Stimulated activated CD8-positive, alpha-beta memory T cell treated with anti-CD3 and anti-CD28 coated beads, Interleukin-12 subunit alpha, Interleukin-12 subunit beta, amount 100 ng/mL, for 4 hours (primary cell): Measurements from ENCODE around the gene CTXND1.

ENCODE experiments used
- DNase-seq: peaks from one replicate; pipeline ENCODE4 v3.0.0-alpha.2; 2020; ENCODE audit warnings: low read depth

CTXND1 gene

DNA sequence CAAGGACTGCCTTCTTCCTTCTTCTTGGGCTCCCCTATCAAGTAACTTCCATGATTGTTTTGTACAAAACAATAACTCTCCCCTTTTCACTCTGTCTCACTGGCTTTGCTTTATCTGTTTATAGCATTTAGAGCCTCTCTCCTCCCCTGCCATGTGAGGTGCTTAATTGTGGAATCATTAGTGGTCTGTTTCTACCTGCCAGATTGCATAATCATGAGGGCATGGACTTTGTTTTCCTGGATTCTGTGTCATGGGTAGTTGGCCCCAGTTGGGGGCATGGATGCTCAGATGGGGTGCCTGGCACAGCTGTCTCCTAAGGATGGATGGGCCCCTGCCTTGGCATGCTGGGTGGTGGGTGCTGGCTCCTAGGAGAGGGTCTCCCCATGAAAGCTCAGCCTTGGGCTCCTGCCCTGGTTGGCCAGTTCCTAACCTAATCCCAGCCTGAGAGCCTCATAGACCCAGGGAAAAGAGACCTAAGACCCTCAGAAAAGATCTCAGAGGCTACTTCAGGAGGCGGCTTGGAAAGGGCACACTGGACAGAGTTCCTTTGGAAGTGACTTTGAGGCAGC is 8.0 kb upstream of the CTXND1 start:
- no peak for DNase-seq

DNA sequence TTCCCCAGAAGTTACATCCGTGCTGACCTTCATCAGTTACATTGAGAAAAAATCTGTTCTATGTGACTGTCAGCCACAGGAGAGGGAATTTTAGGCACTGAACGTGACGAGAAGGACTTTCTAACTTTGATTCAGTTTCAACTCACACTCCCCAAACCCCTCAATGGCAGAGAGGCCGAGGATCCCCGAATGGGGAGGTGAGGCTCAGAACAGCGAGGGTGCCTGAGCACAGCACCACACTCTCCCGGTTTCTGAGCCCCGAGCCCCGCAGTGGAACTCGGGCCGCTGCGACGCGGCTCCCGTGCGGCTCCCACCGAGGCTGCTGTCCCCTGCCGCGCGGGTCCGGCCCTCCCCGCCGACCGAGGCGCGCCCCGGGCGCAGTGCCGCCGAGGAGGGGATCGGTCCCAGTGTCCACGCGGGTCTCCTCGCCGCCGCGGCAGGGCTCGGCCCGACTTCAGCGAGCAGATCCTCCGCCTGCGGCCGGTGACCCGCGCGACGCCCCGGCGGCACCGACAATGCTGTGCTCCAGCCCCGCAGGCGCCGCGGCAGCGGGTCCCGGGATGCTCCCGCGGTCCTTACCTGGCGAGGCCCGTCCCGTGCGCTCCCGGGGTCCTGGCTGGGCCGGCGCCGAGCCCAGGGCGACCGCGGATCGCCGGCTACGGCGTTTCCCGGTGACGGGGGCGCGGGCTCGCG is 439 bp downstream of the CTXND1 start:
- no peak for DNase-seq

DNA sequence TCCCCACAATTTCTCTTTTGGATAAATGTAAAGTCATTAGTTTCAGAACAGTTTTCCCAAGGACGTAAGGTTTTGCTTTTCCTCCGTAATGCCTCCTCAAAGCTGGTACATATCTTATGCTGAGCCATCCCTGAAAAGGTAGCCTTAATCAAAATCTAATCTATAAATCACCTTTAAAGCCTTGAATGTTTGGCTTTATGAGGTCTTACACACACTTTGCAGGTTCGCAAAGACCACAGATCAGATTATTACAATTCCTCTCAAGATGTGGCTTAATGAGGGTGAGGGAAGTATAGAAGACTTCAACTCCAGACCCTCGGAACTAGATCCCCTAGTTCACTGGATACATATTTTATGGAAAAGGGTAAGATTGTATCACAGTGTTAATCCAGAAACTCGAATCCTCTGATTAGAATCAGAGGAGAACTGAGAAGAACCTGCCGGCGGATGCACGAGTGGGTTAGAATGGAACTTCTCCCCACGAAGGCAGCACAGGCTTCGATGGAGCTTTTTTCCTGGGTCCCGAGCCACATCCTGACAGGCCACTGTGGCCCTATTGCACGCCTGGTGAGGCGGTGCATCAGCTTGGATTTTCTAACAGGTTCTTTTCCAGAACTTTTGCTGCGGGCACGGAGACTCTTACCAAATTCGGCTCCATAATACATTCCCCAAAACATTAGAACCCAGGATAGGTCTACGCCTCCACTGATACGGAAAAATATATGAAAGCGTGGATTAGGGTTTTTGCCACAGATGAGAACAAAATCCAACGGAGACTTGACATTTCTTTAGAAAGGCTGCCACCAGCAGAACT is 1.2 kb downstream of the CTXND1 start:
- DNase-seq: no peak

DNA sequence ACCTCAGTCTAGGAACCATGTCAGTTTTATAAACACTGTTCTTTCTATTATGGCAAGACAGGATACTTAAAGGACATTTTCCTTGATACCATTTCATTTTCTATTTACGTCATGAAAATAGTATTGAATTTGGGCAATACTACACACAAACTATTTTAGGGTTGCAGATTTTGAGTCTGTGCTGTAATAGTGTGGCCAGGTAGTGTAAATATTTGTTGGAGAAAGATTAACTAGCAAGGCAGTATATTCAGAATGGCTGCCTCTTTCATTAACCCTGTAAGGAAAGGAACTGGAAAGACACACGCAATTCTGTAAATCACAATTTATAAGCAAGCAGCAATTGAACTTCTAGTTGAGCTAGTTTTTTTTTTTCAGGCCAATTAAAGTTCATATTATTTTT is 2.0 kb downstream of the CTXND1 start:
- DNase-seq: no peak

DNA sequence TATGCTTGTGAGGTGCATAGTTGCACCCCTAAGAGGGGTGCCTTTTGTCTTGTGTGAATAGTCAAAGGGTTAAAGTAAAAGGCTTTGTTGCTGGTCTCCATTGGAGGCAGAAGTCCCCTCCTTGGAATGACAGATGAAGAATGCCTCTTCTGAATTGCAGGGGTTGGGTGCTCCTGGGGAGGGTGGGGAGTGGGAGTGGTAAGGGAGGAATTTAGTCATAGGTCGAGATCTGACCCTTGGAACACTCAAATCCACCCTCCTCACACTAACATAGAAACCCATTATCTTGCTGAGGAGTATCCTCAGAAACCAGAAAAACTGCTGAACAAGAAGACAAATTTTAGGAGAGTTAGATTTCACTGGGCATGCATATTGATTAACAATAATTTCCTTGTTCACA is 4.7 kb downstream of the CTXND1 start:
- no peak for DNase-seq

DNA sequence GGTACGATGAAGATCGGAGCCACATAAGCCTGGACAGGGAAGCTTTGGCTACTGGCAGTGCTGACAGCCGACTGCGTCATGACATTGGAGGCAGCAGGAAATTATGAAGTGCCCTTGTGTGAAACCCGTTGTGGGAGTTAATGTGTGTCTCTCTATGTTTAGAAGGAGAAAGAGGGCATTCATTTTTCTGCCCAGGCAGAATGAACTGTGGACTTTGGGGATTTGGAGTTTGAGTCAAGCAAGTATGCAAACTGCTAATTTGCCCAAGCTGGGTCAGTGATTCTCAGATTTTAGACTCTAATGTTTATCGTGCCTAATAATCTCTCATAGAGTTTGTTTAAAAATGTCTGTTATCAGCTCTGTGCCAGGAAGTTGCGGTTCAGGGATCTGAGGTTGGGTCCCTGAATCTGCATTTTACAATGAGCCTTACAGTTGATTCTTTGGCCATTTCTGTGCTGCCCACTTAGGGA is 5.6 kb downstream of the CTXND1 start:
- DNase-seq: no peak

DNA sequence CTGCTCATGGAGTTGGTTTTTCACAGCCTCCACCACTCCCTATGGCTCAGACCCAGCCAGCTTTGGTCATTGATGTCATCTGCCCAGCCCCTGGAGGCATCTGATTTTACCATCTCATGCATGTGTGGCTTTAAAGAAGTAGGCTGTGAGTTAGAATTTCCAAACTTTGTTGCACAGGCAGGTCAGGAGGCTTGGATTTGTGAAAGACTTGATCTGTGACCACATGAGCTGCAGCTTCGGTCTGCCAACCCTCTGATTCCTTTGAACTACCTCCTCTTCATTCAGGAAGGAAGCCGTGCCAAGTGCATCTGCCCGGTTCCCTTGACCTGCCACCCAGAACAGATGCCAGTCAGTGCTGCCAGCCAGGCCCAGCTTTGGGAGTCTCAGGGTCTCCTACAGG is 9.2 kb downstream of the CTXND1 start:
- DNase-seq: no peak

DNA sequence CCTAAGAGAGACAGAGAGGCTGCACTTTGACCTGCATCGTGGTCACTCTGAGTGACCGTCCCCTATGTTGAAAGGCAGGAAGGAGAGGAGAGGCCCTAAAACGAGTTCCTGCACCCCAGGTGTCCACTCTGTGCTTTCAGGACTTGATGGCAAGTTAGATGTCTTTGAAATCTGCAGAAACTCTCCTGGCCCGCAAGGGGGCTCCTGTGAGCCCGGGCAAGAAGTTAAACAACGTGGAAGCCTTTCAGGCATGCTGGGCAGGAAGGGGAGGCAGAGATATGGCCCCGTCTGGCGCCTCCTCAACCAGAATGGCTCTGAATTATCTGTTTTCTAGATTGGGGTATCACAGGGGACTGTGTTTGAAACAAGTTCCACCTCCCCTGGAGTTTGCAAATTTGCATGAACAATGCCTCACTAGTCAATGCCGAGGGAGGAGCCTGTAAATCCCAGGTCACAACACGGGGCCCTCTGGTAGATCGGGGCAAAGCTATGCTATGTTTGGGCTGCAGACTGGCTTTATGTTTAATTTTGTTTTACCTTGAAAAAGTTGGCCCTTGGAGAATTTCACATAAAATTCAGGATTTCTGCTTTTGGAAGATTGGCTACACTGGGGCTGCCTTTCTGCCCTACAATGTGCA is 9.8 kb downstream of the CTXND1 start:
- DNase-seq: no peak

DNA sequence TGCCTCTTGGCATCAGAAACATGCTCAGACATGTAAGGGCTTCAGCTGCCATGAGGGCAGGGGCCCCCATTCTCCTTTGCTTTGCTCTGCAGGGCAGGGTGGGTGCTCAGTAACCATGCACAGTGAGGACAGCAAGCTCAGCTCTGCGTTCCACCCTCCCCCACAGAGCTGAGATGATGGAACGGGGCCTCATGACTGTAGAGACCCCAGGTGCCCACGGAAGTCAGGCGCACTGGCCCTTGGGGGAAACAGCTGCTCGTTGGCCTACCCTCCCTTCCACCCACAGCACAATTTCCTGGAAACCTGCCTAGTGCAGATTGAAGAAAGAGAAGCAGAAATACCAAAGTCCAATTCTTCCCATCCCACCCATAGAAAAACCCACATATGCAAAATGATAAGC is 10.5 kb downstream of the CTXND1 start:
- no peak for DNase-seq

DNA sequence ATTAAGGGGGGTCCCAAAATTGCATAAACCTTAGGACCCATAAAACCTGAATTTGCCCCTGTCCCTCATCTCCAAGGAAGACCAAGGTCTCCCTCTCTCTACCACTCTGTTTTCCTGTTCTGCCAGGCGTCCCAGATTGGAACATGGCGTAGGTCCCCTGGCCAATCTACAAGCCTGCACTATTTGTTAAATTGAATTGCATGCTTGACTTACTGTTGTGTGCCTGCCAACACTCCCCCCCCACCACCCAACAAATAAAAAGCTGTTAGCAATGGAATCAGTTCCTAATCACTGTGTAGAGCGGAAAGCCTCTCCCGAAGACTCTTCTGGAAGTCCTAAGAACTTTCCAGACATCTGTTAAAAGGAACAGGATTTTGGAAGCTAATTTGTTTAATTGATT is 11.7 kb downstream of the CTXND1 start:
- no peak for DNase-seq

DNA sequence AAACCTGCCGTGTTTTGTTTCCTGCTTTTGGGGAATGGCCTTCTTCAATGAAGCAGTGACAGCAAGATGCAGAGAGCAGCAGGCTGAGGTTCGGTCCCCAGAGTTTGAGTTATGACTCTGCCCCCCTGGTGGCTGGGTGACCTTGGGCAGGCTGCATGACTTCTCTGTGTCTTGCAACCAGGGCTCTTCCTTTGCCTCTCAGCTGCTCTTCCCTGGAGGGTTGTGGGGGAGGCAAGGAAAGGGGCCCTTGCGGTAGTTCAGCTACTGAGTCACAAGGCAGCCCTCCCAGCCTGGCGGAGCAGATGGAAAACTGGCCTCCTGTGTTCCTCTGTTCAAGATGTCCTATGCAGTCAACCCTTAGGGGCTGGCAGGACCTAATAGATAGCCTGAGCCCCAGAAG is 17.1 kb downstream of the CTXND1 start:
- DNase-seq: no peak

DNA sequence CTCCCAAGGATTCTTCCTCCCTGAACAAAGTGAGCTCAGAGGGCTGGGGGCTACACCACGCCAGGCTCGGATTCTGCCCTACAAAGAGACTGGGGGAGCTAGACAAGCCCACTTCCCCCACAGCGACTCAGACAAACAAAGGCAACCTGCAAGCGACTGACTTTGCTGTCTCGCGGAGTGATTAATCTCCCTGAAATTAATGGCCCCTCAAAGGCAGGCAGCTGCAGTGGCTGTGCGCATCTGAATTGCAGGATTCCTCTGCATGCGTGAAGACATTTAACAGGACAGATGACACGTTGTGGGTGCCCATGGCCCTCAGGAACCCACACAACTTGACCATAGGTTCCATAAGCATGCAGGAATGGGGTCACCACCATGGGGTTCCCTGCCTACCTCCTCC is 18.4 kb downstream of the CTXND1 start:
- DNase-seq: no peak

DNA sequence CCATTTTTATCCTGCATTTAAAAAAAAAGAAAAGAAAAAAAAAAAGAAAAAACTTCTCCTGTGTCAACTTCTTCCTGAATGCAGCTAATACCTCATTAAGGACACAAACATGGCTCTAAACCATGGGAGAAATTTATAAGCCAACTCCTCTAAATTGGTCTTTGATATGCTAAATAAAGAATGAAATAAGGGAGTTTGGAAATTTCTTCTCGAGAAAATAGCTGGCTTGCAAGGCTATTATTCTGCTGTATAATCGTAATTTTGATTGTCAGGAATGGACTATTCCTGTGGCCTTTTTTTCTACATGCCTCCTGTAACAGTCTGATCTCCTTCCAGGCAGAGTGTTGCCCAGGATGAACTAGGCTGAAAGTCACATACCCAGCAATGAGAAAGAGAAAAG is 20.6 kb downstream of the CTXND1 start:
- no peak for DNase-seq

DNA sequence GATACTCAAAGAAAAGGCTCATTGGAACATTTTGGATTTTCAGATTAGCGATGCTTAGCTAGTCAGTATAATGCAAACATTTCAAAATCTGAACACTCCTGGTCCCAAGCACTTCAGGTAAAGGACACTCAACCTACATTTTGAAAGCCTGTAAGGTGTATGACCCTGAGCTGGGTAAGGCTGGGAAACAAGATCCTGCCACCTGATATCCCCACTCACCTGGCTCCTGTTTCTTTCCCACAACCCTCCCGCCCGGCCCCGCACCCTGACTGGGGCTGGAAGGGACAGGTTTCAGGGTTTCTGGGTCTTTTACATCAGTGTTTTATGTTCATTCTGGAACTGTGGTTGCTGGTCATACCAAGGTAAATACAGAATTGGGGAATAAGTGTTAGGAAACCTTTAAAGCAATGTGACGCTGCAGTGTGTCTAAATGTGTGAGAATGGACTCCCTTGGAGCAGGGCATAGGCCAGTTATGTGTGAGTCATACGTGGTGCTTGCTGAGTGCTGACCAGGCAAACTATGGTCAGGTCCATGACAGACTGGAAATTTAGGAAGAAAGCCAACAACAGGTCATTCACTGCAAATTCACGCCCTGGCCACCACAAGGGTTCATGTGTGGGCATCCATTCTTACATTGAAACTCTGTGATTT is 22.9 kb downstream of the CTXND1 start:
- DNase-seq: no peak

DNA sequence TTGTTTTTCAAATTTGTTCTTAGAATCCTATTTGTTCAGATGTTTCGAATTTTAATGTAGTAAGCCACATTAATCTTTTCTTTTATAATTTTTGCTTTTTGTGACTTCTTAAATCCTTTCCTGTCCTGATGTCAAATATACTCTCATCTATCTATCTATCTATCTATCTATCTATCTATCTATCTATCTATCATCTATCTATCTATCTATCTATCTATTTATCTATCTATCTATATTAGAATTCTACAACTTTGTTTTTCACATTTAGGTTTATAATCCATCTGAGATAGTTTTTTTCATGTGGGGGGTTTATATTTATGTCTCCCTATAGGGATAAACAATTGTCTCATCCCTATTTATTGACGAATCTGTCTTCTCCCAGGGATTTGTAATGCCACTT is 32.1 kb downstream of the CTXND1 start:
- DNase-seq: no peak

DNA sequence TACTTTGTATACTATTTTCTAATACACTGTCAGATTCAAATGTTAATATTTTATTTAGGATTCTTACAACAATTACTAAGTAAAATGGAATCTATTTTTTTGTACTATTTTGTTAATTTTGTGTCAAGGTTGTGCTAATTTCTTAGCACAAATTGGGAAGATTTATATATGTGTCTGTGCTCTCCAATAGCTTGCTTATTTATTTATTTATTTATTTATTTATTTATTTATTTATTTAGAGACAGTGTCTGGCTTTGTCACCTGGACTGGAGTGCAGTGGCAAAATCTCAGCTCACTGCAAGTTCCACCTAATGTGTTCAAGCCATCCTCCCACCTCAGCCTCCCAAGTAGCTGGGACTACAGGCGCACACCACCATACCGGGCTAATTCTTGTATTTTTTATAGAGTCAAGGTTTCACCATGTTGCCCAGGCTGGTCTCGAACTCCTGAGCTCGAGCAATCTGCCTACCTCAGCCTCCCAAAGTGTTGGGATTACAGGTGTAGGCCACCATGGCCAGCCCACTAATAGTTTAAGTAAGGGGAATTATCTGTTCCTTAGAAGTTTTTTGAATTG is 34.6 kb downstream of the CTXND1 start:
- no peak for DNase-seq

DNA sequence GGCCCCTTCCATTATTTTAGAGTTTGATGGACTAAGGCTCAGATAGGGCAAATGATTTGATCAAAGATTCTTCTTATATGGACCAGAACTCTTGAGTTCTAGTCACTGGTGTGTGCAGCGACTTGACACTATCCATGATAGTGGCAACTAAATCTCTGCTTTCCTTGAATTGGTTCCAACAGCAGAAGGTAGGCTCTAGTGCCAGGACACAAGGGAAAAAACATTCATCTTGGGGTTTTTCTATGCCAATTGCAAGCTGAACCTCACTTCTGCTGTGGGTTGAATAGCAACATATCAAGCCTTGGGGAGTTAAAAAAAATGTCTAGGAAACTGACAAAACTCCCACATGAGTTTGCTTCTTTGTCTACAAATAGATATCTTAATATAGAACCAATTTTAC is 35.1 kb downstream of the CTXND1 start:
- no peak for DNase-seq

DNA sequence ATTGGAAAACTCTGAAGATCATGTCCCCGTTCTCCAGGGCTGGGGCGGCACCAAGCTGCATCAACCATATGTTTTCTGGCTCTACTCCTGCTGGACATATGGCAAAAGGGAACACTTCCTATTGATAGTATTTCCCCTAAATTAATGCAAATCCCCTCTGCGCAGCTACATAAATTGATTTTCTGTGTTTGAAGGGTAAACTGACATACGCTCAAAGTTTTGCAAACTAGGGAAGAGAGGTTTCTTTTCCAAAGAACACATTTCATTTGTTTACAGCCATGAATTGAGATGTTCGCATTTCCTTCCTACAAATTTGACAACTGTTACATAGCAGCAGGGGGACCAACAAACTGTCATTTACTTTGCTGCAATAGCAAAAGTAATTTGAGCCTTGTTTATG is 35.9 kb downstream of the CTXND1 start:
- no peak for DNase-seq

DNA sequence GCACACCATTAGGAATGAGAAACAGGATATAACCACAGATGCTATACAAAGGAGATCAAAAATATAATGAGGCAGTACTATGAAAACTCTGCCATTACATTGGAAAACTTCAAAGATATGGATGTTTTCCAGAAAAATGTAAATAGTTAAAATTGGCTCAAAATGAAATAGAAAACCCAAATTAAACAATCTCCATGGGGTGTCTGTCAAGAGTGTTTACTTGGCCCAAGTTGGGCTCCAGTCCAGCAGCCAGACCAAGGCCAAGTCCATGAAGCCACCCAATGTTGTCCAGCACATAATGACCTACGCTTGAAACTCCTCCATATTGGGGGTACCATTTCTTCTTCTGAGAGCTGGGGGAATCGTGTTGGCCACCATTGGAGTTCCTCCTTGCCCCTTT is 37.1 kb downstream of the CTXND1 start:
- no peak for DNase-seq

DNA sequence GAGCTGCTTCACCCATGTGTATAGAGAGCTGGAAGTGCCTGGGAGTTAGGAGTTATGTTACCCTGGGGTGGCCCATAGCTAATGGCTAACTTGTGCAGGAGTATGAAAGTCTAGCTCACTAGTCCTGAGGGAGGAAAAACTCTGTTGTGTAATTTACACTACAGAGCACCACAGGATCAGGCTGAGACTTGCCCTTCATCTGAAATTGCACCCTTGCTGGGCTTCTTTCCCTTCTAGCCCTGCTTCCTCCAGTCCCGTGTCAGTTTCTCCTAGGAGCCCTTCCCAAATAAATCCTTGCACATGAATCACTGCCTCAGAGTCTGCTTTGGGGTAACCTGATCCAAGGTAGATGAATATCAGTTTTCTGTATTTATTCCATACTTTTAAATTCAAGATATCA is 40.0 kb downstream of the CTXND1 start:
- no peak for DNase-seq

DNA sequence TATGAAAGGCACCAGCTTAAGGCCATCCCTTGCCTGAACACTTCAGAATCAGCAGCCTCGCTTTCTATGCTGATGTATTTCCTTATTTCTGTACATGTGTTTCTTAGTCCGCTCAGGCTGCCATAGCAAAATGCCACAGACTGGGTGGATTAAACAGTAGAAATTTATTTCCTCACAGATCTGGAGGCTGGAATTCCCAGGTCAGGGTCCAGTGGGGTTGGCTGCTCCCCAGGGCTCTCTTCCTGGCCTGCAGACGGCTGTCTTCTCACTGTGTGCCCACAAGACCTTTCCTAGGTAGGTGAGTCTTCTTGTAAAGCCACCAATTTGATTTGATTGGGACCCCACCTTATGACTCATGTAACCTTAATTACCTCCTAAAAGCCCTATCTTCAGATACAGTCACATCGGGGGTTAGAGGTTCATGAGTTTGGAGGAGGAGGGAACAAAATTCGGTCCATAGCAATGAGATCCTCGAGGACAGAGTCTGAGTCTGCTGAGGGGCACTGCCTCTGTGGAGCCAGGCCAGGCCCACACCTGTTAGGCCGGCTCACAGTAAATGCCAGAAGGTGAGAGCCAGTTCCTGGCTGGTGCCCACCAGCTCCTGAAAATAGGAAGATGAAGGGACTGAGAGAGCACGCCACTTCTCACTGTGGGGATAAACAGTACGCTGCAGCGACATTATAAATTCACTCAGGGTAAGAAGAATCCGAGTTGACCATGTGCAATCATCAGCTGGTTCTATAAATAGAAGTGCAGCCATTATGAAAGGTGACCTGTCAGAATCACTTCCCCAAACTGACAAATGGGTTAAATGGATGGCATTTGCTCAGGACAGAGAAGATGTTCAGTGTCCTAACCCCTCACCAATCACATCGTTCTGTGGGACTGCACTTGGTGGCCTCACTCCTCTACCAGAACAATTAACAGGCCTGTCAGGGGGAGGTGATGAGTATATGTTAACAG is 41.1 kb downstream of the CTXND1 start:
- DNase-seq: no peak
